Stimulated activated CD4-positive, alpha-beta T cell treated with anti-CD3 and anti-CD28 coated beads, Interleukin-12 subunit alpha, Interleukin-12 subunit beta, amount 100 ng/mL, for 48 hours (primary cell): ENCODE results near the gene NEK5.

Experiments used
- DNase-seq, 3 donors: peaks; one replicate each; pipeline ENCODE4 v3.0.0-alpha.2; 2020; ENCODE audit warnings: low read depth in 2 of 3, low spot score in 1 of 3

NEK5 gene

DNA sequence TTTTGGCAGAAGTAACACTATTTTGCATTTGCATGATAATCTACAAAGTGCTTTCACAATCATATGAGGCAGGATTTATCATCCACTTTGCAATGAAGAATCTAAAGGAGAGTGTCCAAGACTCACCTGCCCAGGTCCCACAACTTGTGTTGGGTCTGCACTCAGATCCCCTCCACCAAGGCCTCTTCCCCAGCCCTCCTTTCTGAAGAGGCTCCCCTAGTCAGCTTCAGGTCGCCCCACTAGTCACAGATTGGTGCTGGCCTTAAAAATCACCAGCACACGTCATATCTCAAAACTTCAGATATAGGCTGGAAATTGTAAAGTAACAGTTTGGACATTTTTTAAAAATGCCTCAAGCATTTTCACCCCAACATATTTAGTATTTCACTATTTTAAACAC lies 135.2 kb downstream of the NEK5 start:
- DNase-seq = no peak

DNA sequence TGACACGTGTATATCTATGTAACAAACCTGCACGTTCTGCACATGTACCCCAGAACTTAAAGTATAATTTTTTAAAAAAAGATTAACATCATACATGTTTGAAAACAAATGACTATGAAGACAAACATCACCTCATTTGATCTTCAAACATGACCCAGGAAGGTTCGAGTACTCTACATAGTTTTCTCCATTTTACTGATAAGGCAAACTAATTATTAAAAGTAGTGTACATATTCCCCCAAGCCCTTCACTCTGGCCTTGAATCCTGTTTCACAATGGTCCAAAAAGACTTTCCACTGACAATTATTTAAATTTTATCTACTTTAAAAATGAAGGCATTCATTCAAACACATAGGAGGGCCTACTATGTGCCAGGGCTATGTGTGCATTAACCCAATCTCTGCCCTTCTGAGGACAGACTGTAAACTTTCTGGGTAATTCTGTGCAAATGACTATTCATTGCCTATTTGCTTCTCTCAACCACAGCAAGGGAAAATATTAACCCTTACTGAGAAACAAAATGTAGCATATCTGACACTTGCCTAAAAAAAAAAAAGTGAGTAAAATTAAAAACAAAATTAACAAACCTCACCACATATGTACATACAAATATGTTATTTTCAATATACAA lies 139.8 kb downstream of the NEK5 start:
- no peak for DNase-seq
